HG03520 (cell line): ENCODE results near the gene TSPO.

Experiments used
- ATAC-seq: cut with Tn5 transposase; IDR thresholded peaks from one replicate; pipeline ENCODE4 v1.9.1; 2021; ENCODE audit warnings: mild to moderate bottlenecking, moderate library complexity; ENCODE audit not compliant: unreplicated experiment

TSPO gene

GRCh38 chr22:43174941-43175531 lies 23.7 kb downstream of the TSPO start:
- ATAC-seq: no peak

- no peak for ATAC-seq
These were observed 24.7 kb downstream of the TSPO start for GRCh38 chr22:43176090-43176489.

GRCh38 chr22:43177479-43177878 lies 26.1 kb downstream of the TSPO start:
- ATAC-seq: no peak

- no peak for ATAC-seq
These were observed 28.0 kb downstream of the TSPO start for GRCh38 chr22:43179146-43179910.

GRCh38 chr22:43179911-43180195 lies 28.5 kb downstream of the TSPO start:
- no peak for ATAC-seq

GRCh38 chr22:43180670-43181069 lies 29.3 kb downstream of the TSPO start:
- no peak for ATAC-seq

GRCh38 chr22:43181321-43182076 lies 30.1 kb downstream of the TSPO start:
- no peak for ATAC-seq

- ATAC-seq: no peak
These were observed 30.8 kb downstream of the TSPO start for GRCh38 chr22:43182118-43182517.

GRCh38 chr22:43182726-43183125 lies 31.4 kb downstream of the TSPO start:
- no peak for ATAC-seq

GRCh38 chr22:43183496-43184277 lies 32.3 kb downstream of the TSPO start:
- no peak for ATAC-seq

GRCh38 chr22:43185860-43186261 lies 34.5 kb downstream of the TSPO start:
- no peak for ATAC-seq

- peak; percentile 41 for ATAC-seq
These were observed 35.2 kb downstream of the TSPO start, which contains the start of gene TTLL12 for GRCh38 chr22:43186272-43187170. Gene TTLL12 (minus strand): TSS chr22:43187134. CDS start chr22:43187069, 65 bp downstream.

- peak; percentile 70 for ATAC-seq
These were observed 36.1 kb downstream of the TSPO start for GRCh38 chr22:43187171-43188099.

GRCh38 chr22:43188829-43189545 lies 37.6 kb downstream of the TSPO start:
- no peak for ATAC-seq

- ATAC-seq: no peak
These were observed 40.5 kb downstream of the TSPO start for GRCh38 chr22:43191831-43192230.

- ATAC-seq: no peak
These were observed 46.0 kb downstream of the TSPO start for GRCh38 chr22:43197271-43197941.

- ATAC-seq: no peak
These were observed 46.8 kb downstream of the TSPO start for GRCh38 chr22:43198126-43198525.

GRCh38 chr22:43198936-43199335 lies 47.6 kb downstream of the TSPO start:
- no peak for ATAC-seq
